ENCODE results near the gene ADM.

ADM gene

DNA sequence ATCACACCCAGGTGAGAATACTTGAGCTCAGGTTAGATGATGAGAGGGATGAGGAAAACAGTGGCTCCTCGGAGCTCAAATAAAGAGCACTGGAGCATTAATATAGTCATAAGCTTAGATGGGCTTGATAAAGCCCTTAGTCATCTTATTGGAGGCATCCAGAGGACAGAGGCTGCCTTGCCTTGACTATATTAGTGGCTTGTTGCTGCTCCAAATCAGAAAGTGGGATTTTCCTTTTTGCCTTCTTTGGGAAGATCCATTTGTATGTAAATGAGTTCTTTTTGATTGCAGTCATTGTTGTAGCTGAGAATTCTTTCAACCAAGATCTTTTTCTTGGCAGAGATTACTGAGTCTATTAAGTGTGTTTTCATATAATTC is 18.9 kb downstream of the ADM start:
- WGBS: 78% methylated on average over 1 of the region's 1 CpG
- H3K9ac ChIP-seq (ENCODE audit: low read depth, low read length): no peak overlapping the region
- peaks cover 19% of the 10 kb centered on the region for H3K4me1 ChIP-seq (ENCODE audit: insufficient read depth, low read length)

GRCh38 chr11:10324474-10324873 is 19.6 kb downstream of the ADM start:
- Histone ChIP-seq H3K27me3 (ENCODE audit: insufficient read depth, low read length) (no peaks in the 10 kb centered on the region), H3K4me3 (ENCODE audit: low read length) (no peak overlapping the region), H3K36me3 (ENCODE audit: insufficient read depth, low read length) (no peaks in the 10 kb centered on the region), H3K9ac (ENCODE audit: low read depth, low read length) (no peak overlapping the region), H3K4me1 (ENCODE audit: insufficient read depth, low read length) (peaks cover 19% of the 10 kb centered on the region), H3K27ac (ENCODE audit: low read depth, low read length) (no peak overlapping the region), H3K9me3 (ENCODE audit: insufficient read depth, low read depth, low read length) (no peaks in the 10 kb centered on the region)
- WGBS: 96% methylated on average over 3 of the region's 3 CpGs

More for the DNA sequence above, 18.9 kb downstream of the ADM start:
- H3K27me3 ChIP-seq (ENCODE audit: insufficient read depth, low read length): no peaks in the 10 kb centered on the region
- H3K4me3 ChIP-seq (ENCODE audit: low read length): no peak overlapping the region
- H3K9me3 ChIP-seq (ENCODE audit: insufficient read depth, low read depth, low read length): no peaks in the 10 kb centered on the region
- peak overlapping the region; percentile 7 for H3K27ac ChIP-seq (ENCODE audit: low read depth, low read length)
- H3K36me3 ChIP-seq (ENCODE audit: insufficient read depth, low read length): no peaks in the 10 kb centered on the region

DNA sequence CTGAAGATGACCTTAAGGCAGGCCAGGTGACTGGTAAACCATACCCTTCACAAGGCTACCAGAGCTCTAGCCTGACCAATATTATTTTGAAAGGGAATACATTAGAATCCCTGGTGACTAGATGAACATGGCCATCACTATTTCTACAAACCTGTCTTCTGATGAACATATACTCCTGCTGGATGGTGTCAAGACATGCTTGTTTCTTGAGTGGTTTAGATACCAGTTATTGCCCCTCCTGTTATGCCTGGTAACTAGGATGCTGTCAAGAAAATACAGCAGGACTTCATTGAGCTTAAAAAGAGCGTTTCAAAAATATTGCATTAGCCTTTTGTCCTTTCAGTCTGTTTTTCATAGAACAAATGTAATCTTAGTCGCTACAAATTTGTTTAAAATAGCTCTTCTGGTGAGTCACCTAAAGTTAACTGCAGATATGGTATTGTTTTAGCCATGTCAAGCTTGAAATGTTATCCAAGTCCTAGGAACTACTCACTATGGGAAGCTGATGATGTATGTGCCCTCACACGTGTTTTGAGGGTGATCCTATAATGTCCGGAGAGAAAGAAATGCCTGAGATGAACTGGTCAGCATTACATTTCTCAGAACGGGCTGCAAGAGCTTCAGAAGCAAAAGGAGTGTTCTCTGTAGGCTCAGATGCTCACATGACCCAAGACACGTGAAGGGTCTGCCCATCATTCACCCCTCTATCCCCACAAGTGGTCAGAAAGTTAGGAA is 20.6 kb downstream of the ADM start:
- Histone ChIP-seq H3K27me3 (ENCODE audit: insufficient read depth, low read length) (no peaks in the 10 kb centered on the region), H3K36me3 (ENCODE audit: insufficient read depth, low read length) (no peaks in the 10 kb centered on the region), H3K9me3 (ENCODE audit: insufficient read depth, low read depth, low read length) (no peaks in the 10 kb centered on the region), H3K4me1 (ENCODE audit: insufficient read depth, low read length) (peaks cover 19% of the 10 kb centered on the region), H3K27ac (ENCODE audit: low read depth, low read length) (no peak overlapping the region), H3K9ac (ENCODE audit: low read depth, low read length) (no peak overlapping the region), H3K4me3 (ENCODE audit: low read length) (no peak overlapping the region)
- 86% methylated on average over 6 of the region's 6 CpGs for WGBS

DNA sequence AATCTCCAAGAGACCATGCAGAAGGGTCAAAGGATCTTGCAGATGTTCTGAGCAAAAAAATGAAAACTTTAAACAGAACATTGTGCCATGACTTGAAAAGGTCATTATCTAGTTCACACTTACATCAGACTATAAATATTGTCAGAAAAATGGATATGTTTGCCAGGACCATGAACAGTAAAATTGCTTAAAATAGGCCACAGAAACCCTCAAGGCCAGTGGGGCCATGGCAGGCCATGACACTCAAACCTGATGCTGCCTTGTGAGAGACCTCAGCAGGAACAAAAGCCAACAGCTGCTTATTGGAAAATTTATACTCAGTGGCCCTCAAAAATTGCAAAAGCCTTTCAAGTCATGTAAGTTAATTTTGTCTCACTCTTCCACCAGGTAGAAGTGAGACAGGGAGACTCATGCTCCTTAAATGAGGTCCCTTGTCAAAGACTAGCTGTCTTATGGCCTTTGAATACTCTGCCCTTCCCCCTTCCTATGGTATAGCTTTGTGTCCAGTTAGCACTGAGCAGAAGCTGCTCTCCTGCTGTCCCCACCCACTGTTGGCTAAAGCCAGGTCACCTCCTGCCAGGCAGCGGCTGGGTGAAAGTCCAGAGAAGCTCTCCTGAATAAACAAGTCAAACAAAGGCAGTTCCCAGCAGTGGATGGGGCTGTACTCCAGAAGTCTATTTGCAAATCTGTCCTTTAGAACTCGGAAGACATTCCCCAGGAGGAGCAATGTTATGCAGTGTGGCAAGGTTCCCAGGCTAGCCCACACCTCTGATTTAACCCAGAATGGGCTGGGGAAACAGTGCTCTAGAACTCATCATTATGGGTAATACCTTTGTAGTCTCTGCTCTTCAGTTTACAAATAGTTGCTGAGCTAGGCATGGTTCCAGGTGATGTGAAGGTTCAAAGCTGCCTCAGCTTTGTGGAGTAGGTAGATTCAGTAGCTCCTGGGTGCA is 21.4 kb downstream of the ADM start:
- WGBS: 66% methylated on average over 2 of the region's 2 CpGs
- no peak overlapping the region for H3K4me3 ChIP-seq (ENCODE audit: low read length)
- no peaks in the 10 kb centered on the region for H3K36me3 ChIP-seq (ENCODE audit: insufficient read depth, low read length)
- no peaks in the 10 kb centered on the region for H3K9me3 ChIP-seq (ENCODE audit: insufficient read depth, low read depth, low read length)
- no peak overlapping the region for H3K27ac ChIP-seq (ENCODE audit: low read depth, low read length)
- no peaks in the 10 kb centered on the region for H3K27me3 ChIP-seq (ENCODE audit: insufficient read depth, low read length)
- H3K4me1 ChIP-seq (ENCODE audit: insufficient read depth, low read length): peaks cover 19% of the 10 kb centered on the region
- H3K9ac ChIP-seq (ENCODE audit: low read depth, low read length): no peak overlapping the region

DNA sequence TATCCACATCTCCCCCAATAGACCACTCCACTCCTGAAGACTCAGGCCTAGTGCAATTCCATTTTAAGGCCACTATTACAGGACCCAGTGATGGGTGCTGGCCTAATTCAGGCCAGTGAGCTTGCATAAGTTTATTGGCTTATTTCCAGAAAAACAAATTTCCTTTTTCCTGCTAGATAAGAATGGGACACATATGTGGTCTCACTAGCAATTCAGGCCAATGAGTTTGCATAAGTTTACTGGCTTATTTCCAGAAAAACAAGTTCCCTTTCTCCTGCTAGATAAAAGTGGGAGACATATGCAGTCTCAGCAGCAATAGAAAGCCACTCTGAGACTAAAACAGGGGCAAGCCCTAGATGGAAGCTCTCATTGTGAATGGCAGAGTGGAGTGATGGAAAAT is 22.4 kb downstream of the ADM start:
- Histone ChIP-seq H3K9ac (ENCODE audit: low read depth, low read length) (no peak overlapping the region), H3K27ac (ENCODE audit: low read depth, low read length) (no peak overlapping the region), H3K9me3 (ENCODE audit: insufficient read depth, low read depth, low read length) (no peaks in the 10 kb centered on the region), H3K36me3 (ENCODE audit: insufficient read depth, low read length) (no peaks in the 10 kb centered on the region), H3K4me1 (ENCODE audit: insufficient read depth, low read length) (peaks cover 19% of the 10 kb centered on the region), H3K4me3 (ENCODE audit: low read length) (no peak overlapping the region), H3K27me3 (ENCODE audit: insufficient read depth, low read length) (no peaks in the 10 kb centered on the region)

DNA sequence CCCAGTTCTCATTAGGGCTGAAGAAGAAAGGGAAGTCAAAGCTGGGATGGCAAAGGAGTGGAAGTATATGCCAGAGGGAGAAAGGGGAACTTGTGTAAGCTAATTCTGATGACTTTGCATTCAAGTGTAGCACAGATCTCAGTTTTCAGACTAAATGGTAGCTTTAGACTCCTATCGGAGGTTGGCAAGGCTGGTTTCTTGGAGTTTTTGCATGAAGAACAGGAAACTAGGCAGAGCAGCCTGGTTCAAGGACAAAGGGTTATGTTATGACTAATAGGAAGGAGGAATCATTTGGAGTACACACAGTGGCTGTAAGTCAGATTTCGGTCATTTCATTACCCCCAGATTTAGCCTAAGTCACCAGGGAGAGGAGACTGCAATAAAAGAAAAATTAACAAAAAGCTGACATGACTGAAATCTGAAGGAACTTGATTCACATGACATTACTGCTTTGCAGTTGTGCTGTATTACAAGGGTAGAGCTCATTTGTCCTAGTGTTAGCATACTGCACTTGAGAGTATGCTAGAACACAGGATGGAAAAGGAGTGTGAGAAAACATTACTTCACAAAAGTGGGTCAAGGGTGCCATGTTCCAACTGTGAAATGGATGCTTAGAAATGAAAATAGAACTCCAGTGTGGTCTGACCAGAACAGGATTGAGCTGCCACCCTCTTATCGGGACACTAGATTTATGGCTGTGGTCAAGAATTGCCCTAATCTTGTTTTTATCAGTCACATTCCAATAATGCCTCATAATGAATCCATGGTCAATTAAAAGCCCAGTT is 23.6 kb downstream of the ADM start:
- Histone ChIP-seq H3K36me3 (ENCODE audit: insufficient read depth, low read length) (no peaks in the 10 kb centered on the region), H3K9ac (ENCODE audit: low read depth, low read length) (no peak overlapping the region), H3K27me3 (ENCODE audit: insufficient read depth, low read length) (no peaks in the 10 kb centered on the region), H3K4me1 (ENCODE audit: insufficient read depth, low read length) (peaks cover 9% of the 10 kb centered on the region), H3K27ac (ENCODE audit: low read depth, low read length) (no peak overlapping the region), H3K4me3 (ENCODE audit: low read length) (no peak overlapping the region), H3K9me3 (ENCODE audit: insufficient read depth, low read depth, low read length) (no peaks in the 10 kb centered on the region)
- 81% methylated on average over 3 of the region's 3 CpGs for WGBS

GRCh38 chr11:10329356-10329755 is 24.5 kb downstream of the ADM start:
- H3K9me3 ChIP-seq (ENCODE audit: insufficient read depth, low read depth, low read length): no peaks in the 10 kb centered on the region
- H3K4me1 ChIP-seq (ENCODE audit: insufficient read depth, low read length): 0 out of 2 replicates have a peak, but pooled peaks cover under 1% of the 10 kb centered on the region

DNA sequence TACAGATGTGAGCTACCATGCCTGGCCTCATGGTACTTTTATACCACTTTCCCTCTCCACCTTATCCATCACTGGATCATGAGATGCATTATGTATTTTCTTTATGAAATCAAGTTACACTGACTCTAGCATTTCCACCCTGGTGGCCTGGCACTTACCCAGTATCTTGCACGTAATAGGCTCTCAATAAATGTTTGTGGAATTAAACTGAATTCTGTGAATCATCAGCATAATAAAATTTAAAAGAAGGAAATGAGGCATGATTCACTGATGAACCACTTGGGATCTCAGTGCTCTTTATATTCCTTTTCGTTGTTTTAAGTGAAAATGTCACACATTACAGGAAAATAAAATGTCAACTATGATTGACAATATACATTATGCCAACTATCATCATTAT is 25.1 kb downstream of the ADM start:
- no peaks in the 10 kb centered on the region for H3K9me3 ChIP-seq (ENCODE audit: insufficient read depth, low read depth, low read length)
- no peaks in the 10 kb centered on the region for H3K4me1 ChIP-seq (ENCODE audit: insufficient read depth, low read length)
- no peak overlapping the region for H3K27ac ChIP-seq (ENCODE audit: low read depth, low read length)
- no peaks in the 10 kb centered on the region for H3K27me3 ChIP-seq (ENCODE audit: insufficient read depth, low read length)
- no peaks in the 10 kb centered on the region for H3K36me3 ChIP-seq (ENCODE audit: insufficient read depth, low read length)
- WGBS: 100% methylated on average over 2 of the region's 2 CpGs
- H3K9ac ChIP-seq (ENCODE audit: low read depth, low read length): no peak overlapping the region
- H3K4me3 ChIP-seq (ENCODE audit: low read length): no peak overlapping the region

More at GRCh38 chr11:10329356-10329755, 24.5 kb downstream of the ADM start:
- Histone ChIP-seq H3K27me3 (ENCODE audit: insufficient read depth, low read length) (no peaks in the 10 kb centered on the region), H3K36me3 (ENCODE audit: insufficient read depth, low read length) (no peaks in the 10 kb centered on the region), H3K27ac (ENCODE audit: low read depth, low read length) (no peak overlapping the region), H3K9ac (ENCODE audit: low read depth, low read length) (no peak overlapping the region), H3K4me3 (ENCODE audit: low read length) (no peak overlapping the region)
- WGBS: 95% methylated on average over 2 of the region's 2 CpGs

DNA sequence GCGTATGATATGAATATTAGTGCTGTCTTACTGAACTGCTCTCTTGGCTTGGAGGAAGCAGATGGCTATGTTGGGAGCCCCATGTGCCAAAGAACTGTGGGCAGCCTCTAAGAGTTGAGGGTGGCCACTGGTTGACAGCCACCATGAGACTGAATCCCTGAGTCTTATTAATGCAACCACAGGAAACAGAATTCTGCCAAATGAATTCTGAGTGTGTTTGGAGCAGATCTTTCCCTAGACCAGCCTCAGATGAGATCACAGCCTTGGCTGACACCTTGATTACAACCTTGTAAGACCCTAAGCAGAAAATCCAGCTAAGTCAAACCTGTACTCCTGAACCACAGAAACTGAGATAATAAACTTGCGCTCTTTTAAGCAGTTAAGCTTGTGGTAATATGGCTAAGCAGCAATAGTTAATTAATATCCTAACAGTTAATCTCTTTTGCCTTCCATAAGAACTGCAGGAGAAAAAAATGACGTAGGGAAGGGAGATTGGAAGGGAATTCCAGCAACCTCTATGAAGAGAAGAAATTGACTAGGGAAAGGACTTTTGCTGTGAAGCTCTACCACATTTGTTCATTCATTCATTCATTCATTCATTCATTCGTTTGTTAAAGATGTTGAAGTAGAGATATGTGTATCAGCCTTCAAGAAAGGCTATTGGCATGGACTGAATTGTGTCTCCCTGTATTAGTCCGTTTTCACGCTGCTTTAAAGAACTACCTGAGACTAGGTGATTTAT is 26.8 kb downstream of the ADM start:
- 92% methylated on average over 6 of the region's 6 CpGs for WGBS
- no peaks in the 10 kb centered on the region for H3K4me1 ChIP-seq (ENCODE audit: insufficient read depth, low read length)
- H3K9ac ChIP-seq (ENCODE audit: low read depth, low read length): no peak overlapping the region
- H3K27me3 ChIP-seq (ENCODE audit: insufficient read depth, low read length): no peaks in the 10 kb centered on the region
- H3K9me3 ChIP-seq (ENCODE audit: insufficient read depth, low read depth, low read length): no peaks in the 10 kb centered on the region
- no peak overlapping the region for H3K27ac ChIP-seq (ENCODE audit: low read depth, low read length)
- H3K4me3 ChIP-seq (ENCODE audit: low read length): no peak overlapping the region
- H3K36me3 ChIP-seq (ENCODE audit: insufficient read depth, low read length): no peaks in the 10 kb centered on the region

GRCh38 chr11:10333490-10333889 is 28.6 kb downstream of the ADM start:
- 84% methylated on average over 1 of the region's 1 CpG for WGBS
- H3K27me3 ChIP-seq (ENCODE audit: insufficient read depth, low read length): no peaks in the 10 kb centered on the region
- H3K4me1 ChIP-seq (ENCODE audit: insufficient read depth, low read length): no peaks in the 10 kb centered on the region
- H3K9ac ChIP-seq (ENCODE audit: low read depth, low read length): no peak overlapping the region
- no peaks in the 10 kb centered on the region for H3K36me3 ChIP-seq (ENCODE audit: insufficient read depth, low read length)
- no peak overlapping the region for H3K27ac ChIP-seq (ENCODE audit: low read depth, low read length)
- no peaks in the 10 kb centered on the region for H3K9me3 ChIP-seq (ENCODE audit: insufficient read depth, low read depth, low read length)
- no peak overlapping the region for H3K4me3 ChIP-seq (ENCODE audit: low read length)
